Measurements from ENCODE around the gene RAI14. TPM values are rescaled to one million over a fixed set of nuclear protein-coding genes. Genes with fewer than 3 reads are reported as not detected.
A peak's percentile ranks its signal among the peaks of the same experiment; 100 is the strongest.

Gene RAI14
- total RNA-seq, 1 experiment from 2014 or later = 133 TPM

GRCh38 chr5:34735491-34736426 lies 79.6 kb downstream of the RAI14 start:
- peak overlapping the region; percentile 20 for H3K27ac ChIP-seq
- H3K4me3 ChIP-seq = no peak overlapping the region
- H3K79me2 ChIP-seq (ENCODE audit: low read depth) = peaks cover 93% of the 10 kb centered on the region
- ChIA-PET POLR2A (ENCODE audit: unreplicated experiment) (interaction anchor here (0.6 to 0.9 kb wide), 4 partner anchors 9 to 212 kb away, joined by 3 to 12 read pairs (median 6); partner anchors contain the start of gene TTC23L), CTCF (interaction anchor here (0.6 kb wide), 1 partner anchor 14 kb away, joined by 4 read pairs; no protein-coding TSS in a partner anchor)
- peaks cover 17% of the 10 kb centered on the region; the same call in 1 of the 2 replicates for H3K36me3 ChIP-seq (ENCODE audit: low read depth)
- no peak overlapping the region for H2AFZ ChIP-seq
- intact Hi-C loops (cut with micrococcal nuclease; ENCODE audit: unreplicated experiment) = loop anchor here (1.0 to 5.0 kb wide), 7 partner anchors 18 to 249 kb away; partner anchors contain the start of gene RAI14
- peaks cover 10% of the 10 kb centered on the region; the same call in 1 of the 2 replicates for H4K20me1 ChIP-seq (ENCODE audit: insufficient read depth)
- BruUV-seq (replicated peaks) = no TSS peak
- H3K9me3 ChIP-seq (ENCODE audit: insufficient read depth, low read depth) = 0 out of 2 replicates have a peak, but pooled peaks cover 3% of the 10 kb centered on the region
- peak; percentile 50 to 67 for DNase-seq
- TF ChIP-seq CTCF (conservative IDR thresholded peaks at IDR 0.05) = no peak
- TF ChIP-seq EZH2 (IDR thresholded peaks at IDR 0.05; ENCODE audit: low read depth) = no peak
- peaks cover 36% of the 10 kb centered on the region for H3F3A ChIP-seq (ENCODE audit: insufficient read depth, low read depth)
- H3K4me2 ChIP-seq = peak overlapping the region; percentile 29; the same call in 1 of the 2 replicates
- no peaks in the 10 kb centered on the region for H3K9me2 ChIP-seq (ENCODE audit: insufficient read depth)
- no peaks in the 10 kb centered on the region for H3K27me3 ChIP-seq (ENCODE audit: insufficient read depth, low read depth)
- peaks cover 14% of the 10 kb centered on the region for H3K4me1 ChIP-seq (replicated peaks; ENCODE audit: insufficient read depth)

- H2AFZ ChIP-seq = no peak overlapping the region
- 0 out of 2 replicates have a peak overlapping the region, but pooled peaks have one; percentile 1 for H3K4me2 ChIP-seq
- peak overlapping the region; percentile 20 for H3K27ac ChIP-seq
- peaks cover 17% of the 10 kb centered on the region for H3K36me3 ChIP-seq (ENCODE audit: low read depth)
- H3K4me1 ChIP-seq (replicated peaks; ENCODE audit: insufficient read depth) = peaks cover 14% of the 10 kb centered on the region
- CTCF ChIA-PET = interaction anchor here (0.6 kb wide), 1 partner anchor 15 kb away, joined by 4 read pairs; no protein-coding TSS in a partner anchor
- POLR2A ChIA-PET (ENCODE audit: unreplicated experiment) = interaction anchor here (0.6 to 0.9 kb wide), 4 partner anchors 9 to 213 kb away, joined by 3 to 12 read pairs (median 6); partner anchors contain the start of gene TTC23L
- TSS peak; percentile 4 for BruUV-seq (replicated peaks)
- DNase-seq = peak; percentile 63 to 65
- peaks cover 10% of the 10 kb centered on the region; the same call in 1 of the 2 replicates for H4K20me1 ChIP-seq (ENCODE audit: insufficient read depth)
- H3K27me3 ChIP-seq (ENCODE audit: insufficient read depth, low read depth) = no peaks in the 10 kb centered on the region
- peaks cover 95% of the 10 kb centered on the region for H3K79me2 ChIP-seq (ENCODE audit: low read depth)
- H3F3A ChIP-seq (ENCODE audit: insufficient read depth, low read depth) = peaks cover 37% of the 10 kb centered on the region
- no peaks in the 10 kb centered on the region for H3K9me2 ChIP-seq (ENCODE audit: insufficient read depth)
- TF ChIP-seq CTCF (conservative IDR thresholded peaks at IDR 0.05) = no peak
- TF ChIP-seq EZH2 (IDR thresholded peaks at IDR 0.05; ENCODE audit: low read depth) = no peak
- H3K9me3 ChIP-seq (ENCODE audit: insufficient read depth, low read depth) = 0 out of 2 replicates have a peak, but pooled peaks cover 3% of the 10 kb centered on the region
- no peak overlapping the region for H3K4me3 ChIP-seq
- intact Hi-C loops (cut with micrococcal nuclease; ENCODE audit: unreplicated experiment) = loop anchor here (1.0 to 5.0 kb wide), 6 partner anchors 19 to 250 kb away; no protein-coding TSS in a partner anchor
Measured at GRCh38 chr5:34736445-34737115, 80.5 kb downstream of the RAI14 start.

- Histone ChIP-seq H3K79me2 (ENCODE audit: low read depth) (peaks cover 98% of the 10 kb centered on the region), H3K4me3 (no peak overlapping the region), H3K4me2 (no peak overlapping the region), H3K4me1 (replicated peaks; ENCODE audit: insufficient read depth) (peaks cover 14% of the 10 kb centered on the region), H3K9me3 (ENCODE audit: insufficient read depth, low read depth) (0 out of 2 replicates have a peak, but pooled peaks cover 7% of the 10 kb centered on the region), H3F3A (ENCODE audit: insufficient read depth, low read depth) (peaks cover 43% of the 10 kb centered on the region; the same call in 1 of the 2 replicates), H3K27me3 (ENCODE audit: insufficient read depth, low read depth) (no peaks in the 10 kb centered on the region), H3K27ac (no peak overlapping the region), H2AFZ (no peak overlapping the region), H3K36me3 (ENCODE audit: low read depth) (peaks cover 17% of the 10 kb centered on the region), H4K20me1 (ENCODE audit: insufficient read depth) (peaks cover 10% of the 10 kb centered on the region; the same call in 1 of the 2 replicates), H3K9me2 (ENCODE audit: insufficient read depth) (no peaks in the 10 kb centered on the region)
- POLR2A ChIA-PET (ENCODE audit: unreplicated experiment) = interaction anchor here (0.6 kb wide), 1 partner anchor 32 kb away, joined by 5 read pairs; no protein-coding TSS in a partner anchor
- intact Hi-C loops (cut with micrococcal nuclease; ENCODE audit: unreplicated experiment) = loop anchor here (2.0 to 5.0 kb wide), 3 partner anchors 65 to 251 kb away; no protein-coding TSS in a partner anchor
- TF ChIP-seq EZH2 (IDR thresholded peaks at IDR 0.05; ENCODE audit: low read depth) (no peak), CTCF (conservative IDR thresholded peaks at IDR 0.05) (no peak)
- no TSS peak for BruUV-seq (replicated peaks)
- CTCF ChIA-PET = no interaction called here
- DNase-seq = no peak
Measured at GRCh38 chr5:34737731-34738130, 81.6 kb downstream of the RAI14 start.
